ENCODE results near the gene ALX4. TPM values are rescaled to one million over a fixed set of nuclear protein-coding genes. Genes with fewer than 3 reads are reported as not detected.

The ALX4 gene
- total RNA-seq, 1 donor from 2014 or later: not detected

GRCh38 chr11:44213148-44213547, 96.8 kb downstream of the ALX4 start:
- intact Hi-C loops (cut with micrococcal nuclease): no loop called here

GRCh38 chr11:44212128-44212527, 97.8 kb downstream of the ALX4 start:
- intact Hi-C loops (cut with micrococcal nuclease): no loop called here

Other genes starting within 250 kb of the ALX4 start
- gene ACCS, start 243.9 kb downstream of the ALX4 start, total RNA-seq: 41.0 and 41.7 TPM in 2 replicates
- 27.5 and 31.2 TPM in 2 replicates for gene EXT2, start 214.5 kb downstream of the ALX4 start, total RNA-seq

Measured in T-helper 2 cell treated with Interferon-gamma antibody and Interleukin-4, amounts not matched to agents 100 ng/mL and 5 ng/mL, for 36 hours (primary cell).